Nephron (organoid): ENCODE results near the gene SDC4.
A peak's percentile ranks its signal among the peaks of the same experiment; 100 is the strongest.

Source experiments
- H3K27ac Mint-ChIP-seq, 3 experiments: 2 replicates each; pipeline ENCODE4 v1.8.0; 2020; ENCODE audit warnings: mixed read lengths in 3 of 3, mild to moderate bottlenecking in 2 of 3, moderate library complexity in 1 of 3
- H3K27me3 Mint-ChIP-seq: 2 replicates; pipeline ENCODE4 v1.8.0; 2021; ENCODE audit warnings: low read depth, mild to moderate bottlenecking, moderate library complexity, mixed read lengths
- H3K36me3 Mint-ChIP-seq: 2 replicates; pipeline ENCODE4 v1.8.0; 2020; ENCODE audit warnings: low read depth, mixed read lengths
- H3K4me1 Mint-ChIP-seq: 2 replicates; pipeline ENCODE4 v1.8.0; 2020; ENCODE audit warnings: mixed read lengths
- H3K4me3 Mint-ChIP-seq, 3 experiments: 2 replicates each; pipeline ENCODE4 v1.8.0; 2020; ENCODE audit warnings: mild to moderate bottlenecking in 3 of 3, mixed read lengths in 3 of 3, moderate library complexity in 2 of 3
- H3K9me3 Mint-ChIP-seq: 2 replicates; pipeline ENCODE4 v1.8.0; 2020; ENCODE audit warnings: mixed read lengths
- CTCF ChIP-seq, 3 experiments: fragments of 200-600 bp; sonication (generic); IDR thresholded peaks; one replicate each; pipeline ENCODE4 v1.5.0; 2021; ENCODE audit warnings: antibody characterized with exemption in 3 of 3; ENCODE audit not compliant: unreplicated experiment in 3 of 3

Gene SDC4

GRCh38 chr20:45347936-45348778 is at the start of gene SDC4:
Gene SDC4 (minus strand): TSS chr20:45348424. CDS start chr20:45348384, 40 bp downstream.
- no peak for TF ChIP-seq CTCF (IDR thresholded peaks at IDR 0.05; ENCODE audit: unreplicated experiment in 3 of 3)
- Mint-ChIP-seq H3K36me3 (no peaks in the 10 kb centered on the region), H3K9me3 (no peaks in the 10 kb centered on the region), H3K4me3 (peak within 1 kb of the TSS; percentile 91 to 95 (median 91)), H3K27me3 (peaks cover 13% of the 10 kb centered on the region), H3K4me1 (peaks cover 39% of the 10 kb centered on the region), H3K27ac (peak within 1 kb of the TSS; percentile 80 to 97 (median 95))

DNA sequence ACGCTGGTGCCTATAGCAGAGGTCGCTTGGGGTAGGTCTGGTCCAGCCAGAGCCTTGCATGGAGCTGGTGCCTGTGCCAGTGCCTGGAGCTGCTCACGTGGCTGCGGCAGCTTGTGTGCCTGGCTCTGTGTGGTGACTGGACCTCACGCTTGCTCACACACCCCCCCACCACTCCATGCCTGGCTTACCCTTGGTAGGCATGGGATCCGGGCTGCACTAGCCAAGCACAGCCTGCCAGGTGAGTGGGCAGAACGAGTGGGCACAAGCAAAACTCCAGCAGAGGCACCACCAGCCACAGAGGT is 46.8 kb upstream of the SDC4 start:
- peaks cover 13% of the 10 kb centered on the region for H3K9me3 Mint-ChIP-seq
- no peaks in the 10 kb centered on the region for H3K4me1 Mint-ChIP-seq
- H3K27me3 Mint-ChIP-seq: no peaks in the 10 kb centered on the region
- no peak overlapping the region for H3K27ac Mint-ChIP-seq
- peaks cover 28% of the 10 kb centered on the region for H3K36me3 Mint-ChIP-seq
- H3K4me3 Mint-ChIP-seq: no peak overlapping the region
- TF ChIP-seq CTCF (IDR thresholded peaks at IDR 0.05; ENCODE audit: unreplicated experiment in 3 of 3): no peak

DNA sequence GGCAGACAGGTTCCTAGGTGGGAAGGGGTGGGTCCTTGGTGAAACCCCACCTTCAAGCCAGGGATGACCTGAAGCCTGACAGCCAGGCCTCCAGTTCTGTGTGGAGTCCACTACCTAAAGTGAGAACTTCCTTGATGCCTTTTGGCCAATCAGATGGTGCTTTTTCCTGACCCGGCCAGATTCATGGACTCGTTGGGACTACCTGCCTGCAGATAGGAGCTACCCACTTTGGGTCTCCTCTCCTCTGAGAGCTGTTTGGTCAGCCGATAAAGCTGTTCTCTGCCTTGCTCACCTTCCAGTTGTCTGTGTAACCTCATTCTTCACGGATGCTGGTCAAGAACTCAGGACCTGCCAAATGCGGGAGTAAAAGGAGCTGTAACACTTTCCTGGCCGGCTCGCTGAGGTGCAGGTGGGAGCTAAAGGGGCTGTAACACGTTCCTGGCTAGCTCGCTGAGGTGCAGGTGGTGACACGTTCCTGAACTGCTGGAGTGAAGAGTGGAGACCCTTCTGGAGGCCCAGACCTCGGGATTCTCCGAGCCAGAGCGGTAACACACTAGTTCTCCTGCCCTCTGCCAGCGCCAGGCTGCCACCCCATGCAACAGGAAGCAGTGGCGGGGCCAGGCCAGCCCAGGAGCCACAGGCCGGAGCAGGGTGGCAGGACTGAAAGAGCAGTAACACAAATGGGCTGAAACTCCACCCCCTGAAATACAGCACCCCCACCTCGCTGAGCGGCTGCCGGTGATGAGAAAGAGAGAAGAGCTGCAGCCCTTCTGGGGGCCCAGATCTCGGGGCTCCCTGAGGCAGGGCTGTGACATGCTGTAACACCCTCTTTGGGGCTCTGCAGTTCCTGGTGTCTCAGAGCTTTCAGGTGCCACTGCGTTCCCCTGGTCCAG is 46.2 kb upstream of the SDC4 start:
- H3K4me3 Mint-ChIP-seq: no peak overlapping the region
- no peaks in the 10 kb centered on the region for H3K4me1 Mint-ChIP-seq
- TF ChIP-seq CTCF (IDR thresholded peaks at IDR 0.05; ENCODE audit: unreplicated experiment in 3 of 3): no peak
- no peak overlapping the region for H3K27ac Mint-ChIP-seq
- peaks cover 7% of the 10 kb centered on the region for H3K9me3 Mint-ChIP-seq
- no peaks in the 10 kb centered on the region for H3K27me3 Mint-ChIP-seq
- peaks cover 22% of the 10 kb centered on the region for H3K36me3 Mint-ChIP-seq

- Mint-ChIP-seq H3K9me3 (peaks cover 4% of the 10 kb centered on the region), H3K27me3 (no peaks in the 10 kb centered on the region), H3K4me3 (no peak overlapping the region), H3K4me1 (no peaks in the 10 kb centered on the region), H3K27ac (no peak overlapping the region), H3K36me3 (peaks cover 11% of the 10 kb centered on the region)
- TF ChIP-seq CTCF (IDR thresholded peaks at IDR 0.05; ENCODE audit: unreplicated experiment in 3 of 3): no peak
These were observed 44.5 kb upstream of the SDC4 start for GRCh38 chr20:45392733-45393132.

- no peak overlapping the region for H3K4me3 Mint-ChIP-seq
- no peaks in the 10 kb centered on the region for H3K27me3 Mint-ChIP-seq
- H3K4me1 Mint-ChIP-seq: no peaks in the 10 kb centered on the region
- no peak overlapping the region for H3K27ac Mint-ChIP-seq
- peaks cover 16% of the 10 kb centered on the region for H3K36me3 Mint-ChIP-seq
- H3K9me3 Mint-ChIP-seq: peaks cover 4% of the 10 kb centered on the region
- no peak for TF ChIP-seq CTCF (IDR thresholded peaks at IDR 0.05; ENCODE audit: unreplicated experiment in 3 of 3)
These were observed 43.3 kb upstream of the SDC4 start for GRCh38 chr20:45391559-45391958.
